ENCODE data around the gene TSPAN15.
A peak's percentile ranks its signal among the peaks of the same experiment; 100 is the strongest.
"Not testable (repeated sequence)": the region's sequence is repeated elsewhere in the genome, so short reads cannot be mapped to it uniquely, and the experiment has no call there.

Gene TSPAN15

DNA sequence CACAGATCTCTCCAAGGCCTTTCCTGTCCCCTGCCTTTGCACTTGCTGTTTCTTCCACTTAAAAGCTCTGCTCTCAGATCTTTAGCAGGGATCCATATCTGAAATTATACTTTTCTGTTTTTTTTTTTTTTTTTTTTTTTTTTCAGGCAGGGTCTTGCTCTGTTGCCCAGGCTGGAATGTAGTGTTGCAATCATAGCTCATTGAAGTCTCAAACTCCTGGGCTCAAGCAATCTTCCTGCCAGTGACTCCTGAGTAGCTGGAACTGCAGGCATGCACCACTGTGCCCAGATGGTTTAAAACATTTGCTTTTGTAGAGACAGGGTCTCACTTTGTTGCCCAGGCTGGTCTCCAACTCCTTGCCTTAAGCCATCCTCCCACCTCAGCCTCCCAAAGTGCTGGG, 5.0 kb upstream of the TSPAN15 start:
- Mint-ChIP-seq H3K4me1 (ENCODE audit: low read depth) (peaks cover 69% of the 10 kb centered on the region), H3K36me3 (ENCODE audit: low read depth) (no peaks in the 10 kb centered on the region), H3K4me3 (no peak overlapping the region), H3K9me3 (no peaks in the 10 kb centered on the region), H3K27ac (peak overlapping the region; percentile 5), H3K27me3 (peaks cover 11% of the 10 kb centered on the region)
- intact Hi-C loops (cut with micrococcal nuclease) = no loop called here

DNA sequence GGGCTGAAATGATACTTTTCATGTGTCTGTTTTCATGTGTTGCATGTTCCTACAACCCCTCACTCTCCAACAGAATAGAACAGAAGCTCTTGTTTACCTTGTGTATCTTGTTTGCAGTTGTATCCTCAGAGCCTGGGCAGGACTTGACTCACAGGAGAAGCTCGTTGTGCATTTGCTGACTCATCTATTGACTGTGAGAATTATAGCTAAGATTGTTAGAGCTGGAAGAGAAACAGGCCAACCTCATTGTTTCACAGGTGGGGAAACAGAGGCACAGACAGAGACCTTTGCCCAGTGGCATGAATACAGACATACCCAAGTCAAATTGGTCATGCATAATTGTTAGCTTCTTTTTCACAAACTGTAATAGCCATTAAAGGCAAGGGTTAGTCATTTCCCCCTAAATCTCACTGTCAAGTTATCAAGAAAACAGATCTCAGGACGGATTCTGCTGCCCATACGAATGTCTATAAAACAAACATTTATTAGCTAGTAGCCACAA, 4.6 kb upstream of the TSPAN15 start:
- Mint-ChIP-seq H3K4me3 (no peak overlapping the region), H3K27ac (peak overlapping the region; percentile 5), H3K27me3 (peaks cover 13% of the 10 kb centered on the region), H3K9me3 (no peaks in the 10 kb centered on the region), H3K36me3 (ENCODE audit: low read depth) (peaks cover 5% of the 10 kb centered on the region), H3K4me1 (ENCODE audit: low read depth) (peaks cover 69% of the 10 kb centered on the region)
- intact Hi-C loops (cut with micrococcal nuclease) = no loop called here

DNA sequence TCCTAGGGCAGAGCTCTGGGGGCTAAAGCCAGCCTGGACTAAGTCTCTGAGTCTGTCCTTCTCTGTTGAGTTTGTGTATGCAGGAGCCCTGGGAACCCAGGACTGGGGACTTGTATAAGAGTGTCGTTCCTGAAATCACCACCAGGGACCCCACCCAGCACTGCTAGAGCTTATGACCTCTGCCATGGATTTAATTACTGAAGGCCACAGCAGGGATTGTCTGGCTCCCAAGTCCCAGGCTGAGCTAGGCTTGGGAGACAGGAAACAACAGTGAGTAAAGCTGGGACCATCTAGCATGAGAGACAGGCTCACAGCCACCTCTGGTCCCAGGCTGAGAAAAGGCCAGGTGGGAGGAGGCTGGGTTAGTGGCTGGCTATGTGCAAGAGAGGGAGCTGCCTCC, 1.4 kb upstream of the TSPAN15 start:
- intact Hi-C loops (cut with micrococcal nuclease) = no loop called here
- Mint-ChIP-seq H3K27me3 (peaks cover 32% of the 10 kb centered on the region), H3K9me3 (no peaks in the 10 kb centered on the region), H3K4me1 (ENCODE audit: low read depth) (peaks cover 71% of the 10 kb centered on the region), H3K36me3 (ENCODE audit: low read depth) (peaks cover 31% of the 10 kb centered on the region), H3K27ac (peak overlapping the region; percentile 69), H3K4me3 (no peak overlapping the region)

DNA sequence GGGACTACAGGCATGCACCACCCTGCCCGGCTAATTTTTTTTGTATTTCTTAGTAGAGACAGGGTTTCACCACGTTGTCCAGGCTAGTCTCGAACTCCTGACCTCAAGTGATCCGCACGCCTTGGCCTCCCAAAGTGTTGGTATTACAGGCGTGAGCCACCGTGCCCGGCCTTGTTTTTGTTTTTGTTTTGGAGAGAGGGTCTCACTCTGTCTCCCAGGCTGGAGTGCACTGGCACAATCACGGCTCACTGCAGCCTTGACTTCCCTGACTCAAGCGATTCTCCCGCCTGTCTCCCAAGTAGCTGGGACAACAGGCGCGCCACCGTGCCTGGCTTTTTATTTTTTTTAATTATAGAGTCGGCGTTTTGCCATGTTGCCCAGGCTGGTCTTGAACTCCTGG, 870 bp upstream of the TSPAN15 start:
- Mint-ChIP-seq H3K27ac (peak overlapping the region; percentile 72), H3K27me3 (peaks cover 32% of the 10 kb centered on the region), H3K36me3 (ENCODE audit: low read depth) (peaks cover 31% of the 10 kb centered on the region), H3K4me1 (ENCODE audit: low read depth) (peaks cover 66% of the 10 kb centered on the region)
- H3K4me3 Mint-ChIP-seq; intact Hi-C loops (cut with micrococcal nuclease); H3K9me3 Mint-ChIP-seq: not testable (repeated sequence)

DNA sequence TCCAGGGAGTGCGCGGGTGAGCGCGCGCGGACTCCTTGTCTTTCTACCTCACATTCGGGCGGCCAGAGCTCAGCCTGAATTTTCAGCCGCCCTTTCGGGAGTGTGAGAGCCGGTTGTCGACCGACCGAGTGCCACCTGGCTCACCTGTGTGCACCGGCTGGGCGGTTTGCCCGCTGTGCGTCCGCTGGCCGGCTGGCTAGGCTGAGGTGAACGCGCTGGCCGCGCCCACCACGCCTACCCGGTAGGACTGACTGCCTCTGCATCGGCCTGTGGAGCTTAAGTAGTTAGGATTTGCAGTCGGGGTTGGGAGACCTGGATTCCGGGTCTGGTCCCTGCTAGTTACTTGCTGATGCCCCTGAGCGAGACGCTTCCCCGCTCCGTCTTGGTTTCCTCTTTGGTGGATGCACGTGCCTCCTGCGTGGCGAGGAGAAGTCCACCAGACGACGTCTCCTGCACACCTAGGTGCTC, 553 bp downstream of the TSPAN15 start:
- H3K27ac Mint-ChIP-seq = peak overlapping the region; percentile 72
- peaks cover 55% of the 10 kb centered on the region for H3K4me1 Mint-ChIP-seq (ENCODE audit: low read depth)
- peaks cover 40% of the 10 kb centered on the region for H3K36me3 Mint-ChIP-seq (ENCODE audit: low read depth)
- intact Hi-C loops (cut with micrococcal nuclease) = no loop called here
- peaks cover 31% of the 10 kb centered on the region for H3K27me3 Mint-ChIP-seq
- peak overlapping the region; percentile 95 for H3K4me3 Mint-ChIP-seq
- no peaks in the 10 kb centered on the region for H3K9me3 Mint-ChIP-seq

DNA sequence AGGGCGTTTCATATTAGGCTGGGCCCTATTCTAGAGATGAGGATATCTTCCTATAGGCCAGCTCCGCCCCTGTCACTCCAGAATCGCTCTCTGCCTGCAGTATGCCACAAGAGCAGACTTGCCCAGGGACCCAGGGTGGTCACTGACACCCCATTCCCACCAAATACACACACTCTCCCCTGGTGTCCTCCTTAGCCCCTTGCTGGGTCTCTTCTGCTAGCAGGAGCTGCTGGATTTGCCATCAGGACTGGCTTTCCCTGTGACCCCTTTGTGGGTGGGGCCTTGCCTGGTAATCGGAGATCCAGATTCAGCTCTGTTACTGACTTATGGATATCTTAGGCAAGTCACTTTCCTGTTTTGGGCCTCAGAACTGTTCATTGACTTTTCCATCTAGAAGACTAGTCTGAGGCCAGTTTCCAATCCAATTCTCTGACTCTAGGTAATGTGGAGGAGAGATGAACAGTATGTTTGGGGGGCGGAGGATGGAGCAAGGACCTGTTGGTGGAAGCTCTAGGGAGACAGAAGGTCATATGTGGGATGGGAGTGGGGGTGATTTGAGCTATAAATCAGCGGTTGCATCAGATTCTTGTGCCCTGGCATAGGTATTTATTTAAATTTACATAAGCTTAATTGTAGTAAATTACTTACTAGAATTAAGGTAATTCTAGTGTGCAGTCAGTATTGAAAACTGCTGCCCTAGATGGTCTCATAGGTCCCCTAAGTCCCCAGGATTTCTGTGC, 1.6 kb downstream of the TSPAN15 start:
- H3K9me3 Mint-ChIP-seq = no peaks in the 10 kb centered on the region
- H3K27me3 Mint-ChIP-seq = peaks cover 31% of the 10 kb centered on the region
- no peak overlapping the region for H3K27ac Mint-ChIP-seq
- H3K4me1 Mint-ChIP-seq (ENCODE audit: low read depth) = peaks cover 62% of the 10 kb centered on the region
- H3K4me3 Mint-ChIP-seq = peak overlapping the region; percentile 32
- H3K36me3 Mint-ChIP-seq (ENCODE audit: low read depth) = peaks cover 46% of the 10 kb centered on the region
- intact Hi-C loops (cut with micrococcal nuclease) = no loop called here

DNA sequence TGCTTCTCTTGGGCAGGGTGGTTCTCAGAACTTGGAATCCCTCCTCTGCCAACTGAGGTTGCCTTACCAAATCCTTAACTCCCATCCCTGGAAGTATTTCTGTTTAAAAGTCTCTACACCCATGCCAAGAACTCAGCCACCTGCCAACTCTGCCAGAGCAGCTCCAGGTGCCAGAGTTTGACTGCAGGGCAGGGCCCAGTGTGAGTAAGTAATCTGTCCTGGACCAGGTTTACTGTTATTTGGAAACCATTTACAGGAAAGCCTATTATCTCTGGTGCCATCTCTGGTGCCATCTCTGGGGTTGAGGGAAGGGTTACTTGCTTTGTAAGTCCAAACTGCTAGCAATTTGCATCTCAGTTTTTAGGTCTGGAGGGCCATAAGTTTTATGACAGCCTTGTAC, 2.5 kb downstream of the TSPAN15 start:
- Mint-ChIP-seq H3K27ac (no peak overlapping the region), H3K4me1 (ENCODE audit: low read depth) (peaks cover 62% of the 10 kb centered on the region), H3K36me3 (ENCODE audit: low read depth) (peaks cover 49% of the 10 kb centered on the region), H3K9me3 (no peaks in the 10 kb centered on the region), H3K4me3 (no peak overlapping the region), H3K27me3 (peaks cover 31% of the 10 kb centered on the region)
- intact Hi-C loops (cut with micrococcal nuclease) = no loop called here

DNA sequence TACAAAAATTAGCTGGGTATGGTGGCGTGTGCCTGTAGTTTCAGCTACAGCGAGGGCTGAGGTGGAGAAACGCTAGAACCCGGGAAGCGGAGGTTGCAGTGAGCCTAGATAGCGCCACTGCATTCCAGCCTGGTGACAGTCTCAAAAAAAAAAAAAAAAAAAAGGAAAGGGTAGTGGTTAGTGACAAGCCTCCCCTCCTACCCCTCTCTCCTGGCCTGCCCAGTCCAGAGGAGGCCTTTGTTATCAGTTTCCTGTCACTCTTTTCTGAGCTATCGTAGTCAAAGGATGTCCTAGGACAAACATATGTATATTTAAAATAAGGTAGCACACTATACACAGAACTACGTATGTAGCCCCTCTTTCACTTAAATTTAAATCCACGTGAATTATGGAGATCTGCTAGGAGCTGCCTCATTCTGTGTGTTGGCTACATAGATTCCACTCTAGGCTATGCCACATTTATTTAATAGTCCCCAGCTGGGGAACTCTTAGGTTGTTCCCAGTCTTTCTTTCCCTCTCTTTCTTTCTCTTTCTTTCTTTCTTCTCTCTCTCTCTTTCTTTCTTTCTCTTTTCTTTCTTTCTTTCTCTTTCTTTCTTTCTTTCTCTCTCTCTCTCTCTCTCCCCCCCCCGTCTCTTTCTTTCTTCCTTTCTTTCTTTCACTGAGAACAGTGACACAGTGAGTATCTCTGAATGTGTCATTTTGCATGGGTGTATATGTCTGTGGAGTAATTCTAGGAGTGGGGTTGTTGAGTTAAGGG, 3.9 kb downstream of the TSPAN15 start:
- intact Hi-C loops (cut with micrococcal nuclease) = no loop called here
- H3K27ac Mint-ChIP-seq = peak overlapping the region; percentile 28
- peaks cover 30% of the 10 kb centered on the region for H3K27me3 Mint-ChIP-seq
- no peak overlapping the region for H3K4me3 Mint-ChIP-seq
- H3K9me3 Mint-ChIP-seq = no peaks in the 10 kb centered on the region
- H3K4me1 Mint-ChIP-seq (ENCODE audit: low read depth) = peaks cover 62% of the 10 kb centered on the region
- H3K36me3 Mint-ChIP-seq (ENCODE audit: low read depth) = peaks cover 60% of the 10 kb centered on the region

DNA sequence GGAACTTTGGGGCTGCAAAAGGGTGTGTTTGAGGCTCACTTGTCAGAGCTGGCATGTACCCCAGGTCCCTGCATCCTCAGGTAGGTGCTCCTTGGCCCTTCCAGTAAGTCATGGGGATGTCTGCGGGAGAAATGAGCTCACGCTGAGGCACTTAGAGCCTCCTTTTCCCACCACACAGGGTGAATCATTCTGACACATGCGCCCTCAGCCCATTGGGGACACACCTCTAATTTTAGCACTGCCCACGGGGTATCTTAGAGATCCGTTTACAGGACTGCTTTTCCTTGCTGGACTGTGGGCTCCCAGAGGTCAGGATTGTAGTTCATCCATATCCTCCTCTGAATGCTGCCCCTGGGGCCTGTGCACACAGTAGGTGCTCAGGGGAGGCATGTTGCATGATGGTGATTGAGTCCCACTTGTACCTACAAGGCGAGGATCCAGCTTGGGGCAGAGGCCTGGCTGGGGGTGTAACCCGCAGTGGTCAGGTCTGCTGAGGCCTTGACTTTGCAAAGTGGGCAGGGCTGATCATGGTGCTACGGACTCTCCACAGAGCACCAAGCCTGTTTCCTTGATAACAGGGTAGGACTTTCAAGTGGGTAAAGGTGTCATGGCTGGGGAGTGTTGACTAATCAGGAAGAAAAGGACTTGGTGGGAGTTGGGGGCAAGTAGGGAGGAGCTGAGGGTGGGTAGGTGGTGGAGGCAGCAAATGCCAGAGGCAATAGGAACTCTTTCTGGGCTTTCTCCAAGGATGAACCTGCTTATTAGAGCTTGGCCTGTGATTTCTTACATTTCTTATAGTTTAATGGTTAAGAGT, 5.8 kb downstream of the TSPAN15 start:
- H3K9me3 Mint-ChIP-seq = no peaks in the 10 kb centered on the region
- peaks cover 52% of the 10 kb centered on the region for H3K36me3 Mint-ChIP-seq (ENCODE audit: low read depth)
- H3K27ac Mint-ChIP-seq = peak overlapping the region; percentile 62
- no peak overlapping the region for H3K4me3 Mint-ChIP-seq
- peaks cover 17% of the 10 kb centered on the region for H3K27me3 Mint-ChIP-seq
- intact Hi-C loops (cut with micrococcal nuclease) = no loop called here
- peaks cover 61% of the 10 kb centered on the region for H3K4me1 Mint-ChIP-seq (ENCODE audit: low read depth)

DNA sequence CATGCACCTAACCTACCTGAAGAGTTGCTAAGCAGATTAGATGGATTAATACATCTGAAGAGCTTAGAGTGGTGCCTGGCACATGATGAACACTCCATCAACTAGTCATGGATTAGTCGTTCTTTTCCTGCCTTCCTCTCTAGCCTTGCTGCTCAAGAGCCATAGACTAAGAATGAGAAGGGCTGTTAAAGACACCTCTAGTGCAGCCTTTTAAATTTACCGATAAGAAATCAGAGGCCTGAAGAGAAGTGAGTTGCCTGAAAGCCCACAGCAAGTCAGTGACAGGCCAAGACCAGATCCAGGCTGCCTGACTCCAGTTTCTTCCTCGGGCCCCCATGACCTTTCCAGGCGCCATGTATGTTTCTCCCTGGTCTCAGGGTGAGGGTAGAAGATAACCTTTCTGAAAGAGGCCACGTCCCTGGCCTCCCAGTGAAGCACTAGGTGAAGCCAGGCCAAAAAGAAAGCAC, 6.5 kb downstream of the TSPAN15 start:
- H3K4me3 Mint-ChIP-seq = no peak overlapping the region
- H3K9me3 Mint-ChIP-seq = no peaks in the 10 kb centered on the region
- peaks cover 12% of the 10 kb centered on the region for H3K27me3 Mint-ChIP-seq
- peak overlapping the region; percentile 62 for H3K27ac Mint-ChIP-seq
- peaks cover 54% of the 10 kb centered on the region for H3K4me1 Mint-ChIP-seq (ENCODE audit: low read depth)
- peaks cover 46% of the 10 kb centered on the region for H3K36me3 Mint-ChIP-seq (ENCODE audit: low read depth)
- intact Hi-C loops (cut with micrococcal nuclease) = no loop called here

DNA sequence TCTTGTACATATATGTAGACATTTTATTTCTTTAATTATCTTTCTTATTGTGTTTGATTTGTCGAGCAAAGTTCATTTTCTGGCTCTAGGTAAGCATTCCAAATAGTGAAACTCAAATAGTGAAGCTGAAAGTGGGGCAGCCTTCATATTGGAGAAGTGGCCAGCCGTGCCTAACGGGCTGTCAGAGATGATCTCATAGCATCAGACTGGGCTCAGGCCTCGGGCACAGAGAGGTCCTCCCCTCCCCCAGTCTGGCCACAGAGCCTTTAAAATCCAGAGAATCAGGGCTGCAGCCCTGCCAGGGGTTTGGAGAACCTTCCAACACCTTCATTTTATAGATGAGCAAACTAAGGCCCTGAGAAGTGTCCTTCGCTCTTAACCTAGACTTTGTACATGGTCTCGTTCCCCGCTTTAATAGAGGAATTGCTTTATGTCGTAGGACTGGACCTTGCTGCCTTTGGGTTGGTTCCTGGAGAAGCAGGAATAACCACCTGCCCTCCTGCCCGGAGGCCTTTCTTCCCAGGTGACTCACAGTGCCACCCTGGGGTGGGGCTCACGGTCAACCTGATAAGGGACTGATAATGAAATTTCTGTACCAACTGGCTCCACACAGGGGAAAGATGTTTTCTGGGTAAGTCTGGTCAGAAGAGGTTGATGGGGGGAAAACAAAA, 7.3 kb downstream of the TSPAN15 start:
- intact Hi-C loops (cut with micrococcal nuclease) = no loop called here
- Mint-ChIP-seq H3K4me1 (ENCODE audit: low read depth) (peaks cover 46% of the 10 kb centered on the region), H3K9me3 (no peaks in the 10 kb centered on the region), H3K4me3 (no peak overlapping the region), H3K36me3 (ENCODE audit: low read depth) (peaks cover 39% of the 10 kb centered on the region), H3K27me3 (peaks cover 7% of the 10 kb centered on the region), H3K27ac (peak overlapping the region; percentile 62)

DNA sequence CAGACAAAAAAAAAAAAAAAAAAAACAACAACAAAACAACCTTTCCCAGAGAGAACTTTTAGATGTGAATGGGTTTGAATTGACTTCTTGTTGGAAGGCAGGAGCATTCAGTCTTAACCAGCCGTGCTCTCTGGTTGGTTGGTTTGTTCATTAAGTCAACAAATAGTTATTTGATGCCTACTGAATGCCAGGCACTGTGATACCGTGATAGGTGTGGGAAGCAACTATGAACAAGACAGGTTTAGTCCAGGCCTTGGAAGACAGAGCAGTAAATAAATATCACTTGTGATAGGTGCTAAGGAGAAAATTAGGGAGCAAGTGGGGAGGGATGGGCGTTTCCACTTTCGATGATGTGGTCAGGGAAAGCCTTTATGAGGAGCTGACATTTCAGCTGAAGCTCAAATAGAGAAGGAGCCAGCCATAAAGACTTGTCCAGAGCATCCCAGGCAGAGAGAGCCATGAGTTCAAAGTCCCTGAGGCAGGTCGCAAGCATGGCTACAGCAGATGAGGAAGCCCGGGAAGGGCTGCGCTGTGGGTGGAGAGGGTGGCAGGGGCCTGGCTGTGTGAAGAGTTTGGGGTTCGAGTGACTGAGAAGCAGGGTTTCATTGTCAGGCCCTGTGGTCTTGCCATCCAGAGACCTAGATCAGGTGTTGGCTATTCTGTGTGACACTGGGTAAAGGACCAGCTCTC, 8.0 kb downstream of the TSPAN15 start:
- Mint-ChIP-seq H3K27me3 (peaks cover 5% of the 10 kb centered on the region), H3K4me3 (no peak overlapping the region), H3K27ac (peak overlapping the region; percentile 62), H3K4me1 (ENCODE audit: low read depth) (peaks cover 51% of the 10 kb centered on the region), H3K9me3 (no peaks in the 10 kb centered on the region), H3K36me3 (ENCODE audit: low read depth) (peaks cover 32% of the 10 kb centered on the region)
- intact Hi-C loops (cut with micrococcal nuclease) = no loop called here
